GM18873 (cell line): ENCODE data around the gene CCNI2.

ENCODE experiments used
- ATAC-seq: cut with Tn5 transposase; IDR thresholded peaks from one replicate; pipeline ENCODE4 v1.9.1; 2021; ENCODE audit warnings: mild to moderate bottlenecking, moderate library complexity, moderate number of reproducible peaks; ENCODE audit not compliant: unreplicated experiment, low FRiP score

Gene CCNI2

DNA sequence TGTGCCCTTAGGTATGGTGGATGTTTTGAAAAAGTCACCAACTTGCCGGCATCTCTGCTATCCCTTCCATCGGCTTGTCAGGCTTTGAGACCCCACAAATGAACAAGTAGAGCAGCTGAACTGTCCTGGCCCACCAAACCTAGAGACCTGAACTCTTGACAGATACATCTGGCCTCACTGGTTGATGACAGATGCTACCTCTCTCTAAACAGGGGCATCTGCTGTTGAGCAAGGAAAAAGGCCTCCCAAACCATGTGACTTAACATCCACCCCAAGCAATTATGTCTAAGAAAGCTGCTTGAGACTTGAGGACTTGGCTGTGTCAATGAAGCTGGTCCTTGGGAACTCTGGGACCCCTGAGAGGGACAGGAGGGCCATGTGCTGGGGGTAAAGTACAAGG, 2.3 kb downstream of the CCNI2 start:
- ATAC-seq, result no peak

DNA sequence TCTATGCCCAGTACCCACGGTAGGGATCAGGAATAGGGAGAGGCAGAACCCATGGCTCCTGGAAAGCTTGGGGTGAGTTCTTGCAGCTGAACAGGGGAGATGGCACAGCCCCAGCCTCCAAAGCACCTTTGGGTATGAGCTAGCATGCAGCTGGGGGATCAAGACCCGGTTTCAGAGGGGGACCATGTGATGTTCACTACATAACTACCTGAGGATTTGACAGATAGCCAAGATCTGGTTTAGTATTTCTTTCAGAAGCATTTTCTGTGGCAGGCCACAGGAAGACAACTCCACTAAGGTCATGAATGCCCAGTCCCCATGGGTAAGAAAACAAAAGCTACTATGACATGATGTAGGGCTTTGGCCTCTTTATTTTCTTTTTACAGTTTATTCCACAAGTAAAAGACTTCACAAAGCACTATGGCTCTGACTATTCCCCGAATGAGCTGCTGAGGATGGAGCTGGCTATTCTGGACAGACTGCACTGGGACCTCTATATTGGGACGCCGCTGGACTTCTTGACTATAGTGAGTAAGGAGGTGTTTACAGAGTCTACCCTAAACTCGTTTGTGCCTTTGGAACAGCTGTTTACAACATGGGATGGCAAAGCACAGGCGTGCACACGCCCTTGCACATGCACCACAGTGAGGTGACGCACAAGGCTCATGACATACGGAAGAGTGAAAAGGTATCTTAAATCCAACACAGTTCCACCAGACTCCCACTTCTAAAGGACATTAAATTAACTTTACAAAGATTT, 3.4 kb downstream of the CCNI2 start:
- ATAC-seq, result peak; percentile 30

DNA sequence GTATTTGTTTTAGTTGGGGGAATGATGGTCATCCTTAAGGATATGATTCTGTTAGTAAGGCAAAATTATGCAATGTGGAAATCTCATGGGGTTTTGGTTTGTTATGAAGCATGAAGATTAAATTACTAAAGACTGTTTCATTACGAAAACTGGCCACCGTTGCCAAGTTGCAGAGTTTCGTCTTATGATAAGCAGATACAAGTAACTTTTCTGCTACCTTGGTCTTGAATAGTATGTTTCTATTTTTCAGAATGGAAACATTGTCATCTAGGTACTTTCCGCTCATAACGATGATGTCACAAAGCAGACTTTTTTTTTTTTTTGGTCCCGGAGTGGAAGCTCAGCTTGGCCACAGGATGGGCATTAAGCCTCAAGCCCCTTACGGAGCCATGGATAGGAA, 4.2 kb downstream of the CCNI2 start:
- peak; percentile 33 for ATAC-seq

DNA sequence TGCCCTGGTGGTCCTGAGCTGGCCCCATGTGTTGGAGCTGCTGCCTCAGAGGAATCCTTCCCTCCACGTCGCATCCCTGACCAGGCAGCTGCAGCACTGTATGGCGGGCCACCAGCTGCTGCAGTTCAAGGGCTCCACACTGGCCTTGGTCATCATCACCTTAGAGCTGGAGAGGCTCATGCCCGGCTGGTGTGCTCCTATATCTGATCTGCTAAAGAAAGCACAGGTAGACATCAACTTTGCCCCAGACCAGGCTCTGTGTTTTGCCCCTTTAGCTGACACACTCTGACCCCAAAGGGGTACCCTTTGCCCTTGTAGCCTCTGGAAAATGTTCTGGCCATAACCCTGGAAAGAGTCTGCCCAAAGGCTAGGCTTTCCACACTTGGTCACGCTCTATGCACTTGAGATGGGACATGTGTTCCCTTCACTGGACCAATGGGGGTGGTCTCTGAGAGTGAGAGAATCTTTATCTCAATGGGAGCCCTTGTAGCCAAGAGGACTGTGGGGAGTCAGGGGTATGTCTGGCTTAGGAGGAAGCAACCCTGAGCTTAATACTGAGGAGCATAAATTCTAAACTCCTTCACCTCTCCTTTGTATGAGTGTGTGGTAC, 4.8 kb downstream of the CCNI2 start:
- no peak for ATAC-seq

DNA sequence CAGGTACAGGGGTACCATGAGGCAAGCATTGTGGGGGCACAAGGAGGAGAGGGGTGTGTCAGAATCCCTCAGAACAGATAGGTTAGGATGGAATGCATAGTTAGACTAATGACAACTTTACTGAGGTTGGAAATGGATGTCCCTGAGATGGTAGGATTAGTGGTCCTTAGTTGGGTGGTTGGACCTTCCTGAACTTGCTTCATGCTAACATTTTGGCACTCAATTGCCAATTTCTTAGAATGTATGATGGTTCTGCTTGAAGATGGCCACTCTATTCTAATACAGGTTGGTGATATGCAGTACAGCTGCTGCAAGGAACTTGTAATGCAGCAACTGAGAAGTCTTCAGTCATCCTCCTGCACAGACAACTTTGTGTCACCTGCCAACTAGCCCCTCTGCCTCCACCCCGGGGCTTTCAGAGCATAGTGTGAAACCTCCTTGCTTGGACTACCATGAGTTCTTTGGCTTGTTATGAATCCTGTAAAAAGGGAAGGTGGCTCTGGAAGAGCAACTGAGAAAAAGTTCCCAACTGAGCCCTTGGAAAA, 5.4 kb downstream of the CCNI2 start:
- no peak for ATAC-seq

DNA sequence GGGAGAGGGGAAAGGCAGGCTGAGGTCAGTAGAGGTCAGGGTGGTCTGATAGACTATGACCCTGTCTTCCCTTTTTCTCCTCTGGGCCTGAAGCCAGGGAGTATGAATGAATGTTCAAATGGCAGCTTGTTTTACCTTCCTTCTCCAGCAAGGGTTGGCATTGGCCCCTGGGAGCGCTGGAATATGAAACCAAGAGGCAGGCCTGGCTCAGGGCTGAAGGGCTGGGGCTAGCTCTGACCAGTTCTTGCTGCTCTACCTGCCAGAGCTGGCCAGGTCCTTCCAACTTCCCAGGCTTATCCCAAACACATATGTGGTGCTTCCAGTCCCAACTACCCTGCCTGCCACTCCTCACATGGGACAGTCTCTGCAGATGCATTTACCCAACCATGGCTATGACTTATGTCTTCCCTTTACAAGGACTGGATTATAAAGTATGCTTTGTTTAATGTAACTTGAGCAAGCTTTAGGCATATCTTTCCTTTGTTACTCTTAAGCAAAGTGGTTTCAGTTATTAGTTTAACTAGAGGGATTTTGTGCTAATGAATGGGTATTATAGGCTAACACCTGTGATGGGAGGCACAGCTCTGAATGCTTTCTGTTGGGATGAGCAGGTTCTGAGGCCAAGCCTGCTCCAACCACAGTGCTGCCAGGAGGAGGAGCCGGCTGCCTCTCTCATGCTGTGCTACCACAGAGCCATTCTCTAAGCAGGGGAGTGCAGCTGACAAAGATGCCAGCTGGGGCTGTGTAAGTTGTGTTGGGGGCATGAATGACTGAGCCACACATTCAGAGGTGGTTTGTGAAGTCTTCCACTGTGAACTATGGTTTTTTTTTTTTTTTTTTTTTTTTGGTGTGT, 6.1 kb downstream of the CCNI2 start:
- no peak for ATAC-seq

DNA sequence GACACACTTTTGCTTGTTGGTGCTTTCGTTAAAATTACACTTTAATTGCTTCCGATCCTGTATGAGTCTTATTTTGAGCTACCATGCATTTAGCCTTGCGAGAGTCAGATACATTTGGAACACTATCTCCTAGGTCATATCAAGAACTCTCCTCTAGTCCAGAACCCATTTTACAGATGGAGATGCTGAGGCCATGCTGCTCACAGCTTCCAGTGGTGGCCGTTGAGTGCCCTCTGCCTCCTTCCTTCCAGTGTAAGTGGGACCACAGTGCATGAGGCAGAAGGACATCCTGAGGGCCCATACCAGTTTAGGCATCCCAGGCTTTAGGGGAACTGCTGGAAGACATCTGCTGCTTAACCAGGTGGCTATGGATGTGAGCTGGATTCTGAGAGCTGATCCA, 6.9 kb downstream of the CCNI2 start:
- no peak for ATAC-seq

DNA sequence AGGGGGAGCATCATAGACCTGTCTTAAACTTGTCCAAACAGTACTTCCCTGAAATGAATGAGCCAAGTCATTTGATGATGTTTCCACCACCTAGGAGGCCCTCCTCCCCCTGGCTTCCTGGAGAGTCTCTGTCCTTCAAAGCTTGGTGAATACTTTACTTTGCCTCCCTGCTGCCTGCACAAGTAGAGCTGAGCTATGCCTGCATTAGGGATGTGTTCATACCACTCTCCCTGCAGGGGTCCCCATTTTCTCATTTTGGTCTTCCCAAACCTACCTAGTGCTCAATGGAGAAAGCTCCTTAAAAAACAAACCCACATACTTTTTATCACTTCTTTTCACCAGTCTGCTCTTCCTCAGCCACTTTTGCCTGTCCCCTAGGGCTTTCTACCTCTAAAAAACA, 7.7 kb downstream of the CCNI2 start:
- ATAC-seq, result no peak

DNA sequence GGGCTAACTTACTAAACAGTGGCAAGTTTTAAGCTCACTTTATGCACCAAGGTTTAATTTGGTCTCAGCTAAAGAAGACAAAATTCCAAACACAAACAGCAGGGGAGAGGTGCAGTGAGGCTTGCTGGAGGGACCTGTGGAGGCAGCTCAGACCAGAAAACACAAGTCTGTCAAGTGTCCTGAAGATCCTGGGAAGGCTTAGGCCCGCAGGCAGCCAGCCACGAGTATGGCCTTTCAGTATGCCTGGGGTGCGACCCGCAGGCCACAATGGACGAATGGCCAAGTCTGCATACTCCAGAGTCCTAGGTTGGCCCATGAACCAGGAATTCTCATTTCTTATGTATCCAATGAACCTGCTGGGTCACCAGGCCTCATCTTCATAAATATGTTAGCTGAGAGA, 9.3 kb downstream of the CCNI2 start:
- no peak for ATAC-seq

DNA sequence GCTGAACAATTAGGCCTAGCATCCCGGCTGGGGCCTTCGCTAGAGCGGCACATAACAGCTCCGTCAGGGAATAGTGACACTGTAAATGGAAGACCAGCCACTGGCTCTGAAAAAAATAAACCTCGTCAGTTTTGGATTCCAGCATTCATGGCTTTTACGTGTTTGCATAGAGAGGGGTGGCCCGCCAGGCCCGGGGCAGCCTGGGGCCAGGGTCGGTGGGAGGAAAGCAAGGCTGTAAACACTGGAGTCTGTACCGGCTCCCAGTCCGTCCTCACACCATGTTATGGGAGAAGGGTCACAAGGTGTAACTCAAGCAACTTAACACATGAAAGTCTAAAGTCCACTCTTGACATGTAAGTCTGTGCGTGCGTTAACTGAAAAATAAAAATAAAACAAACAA, 11.2 kb downstream of the CCNI2 start:
- no peak for ATAC-seq

DNA sequence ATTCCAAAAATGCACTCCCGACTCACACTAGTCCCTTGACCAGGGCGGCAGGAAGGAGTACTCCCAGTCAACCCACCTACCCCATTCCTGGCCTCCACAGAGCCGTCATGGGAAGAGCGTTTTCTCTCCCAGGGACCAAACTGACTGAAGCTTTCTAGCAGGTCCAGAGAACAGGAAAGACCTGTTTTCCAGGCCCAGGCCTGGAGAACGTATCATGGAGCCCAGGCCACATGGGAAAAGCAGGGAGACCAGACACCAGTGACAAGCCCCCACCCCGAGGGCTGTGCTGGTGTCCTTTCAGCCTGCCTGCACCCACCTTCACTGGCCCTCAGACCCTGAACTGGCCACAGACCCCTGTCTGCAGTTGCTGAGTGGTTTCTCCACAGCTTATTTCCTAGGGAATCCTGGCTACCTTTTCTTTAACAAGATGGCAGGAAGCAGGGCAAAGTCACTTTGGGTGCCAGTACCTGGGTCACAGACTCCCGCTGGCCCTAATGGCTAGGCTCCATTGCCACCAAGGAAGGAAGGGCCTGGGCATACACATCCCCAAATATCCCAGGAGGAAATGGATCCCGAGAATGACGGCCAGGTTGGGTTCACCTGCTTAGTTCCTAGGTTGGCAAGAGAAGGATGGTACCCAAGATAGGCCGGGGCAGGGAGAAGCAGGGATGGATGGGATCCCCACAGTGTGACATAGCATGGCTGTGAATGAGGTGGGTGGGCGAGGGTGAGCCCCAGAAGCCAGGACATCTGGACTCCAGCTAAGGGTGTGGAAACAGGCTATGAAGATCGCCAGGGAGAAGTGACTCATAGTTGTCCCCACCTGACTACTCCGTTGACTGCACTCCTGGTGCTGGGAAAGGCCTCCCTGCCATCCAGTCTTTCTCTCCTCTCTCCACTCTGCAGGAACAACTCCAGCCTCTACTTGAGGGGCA, 12.2 kb downstream of the CCNI2 start:
- ATAC-seq, result no peak

DNA sequence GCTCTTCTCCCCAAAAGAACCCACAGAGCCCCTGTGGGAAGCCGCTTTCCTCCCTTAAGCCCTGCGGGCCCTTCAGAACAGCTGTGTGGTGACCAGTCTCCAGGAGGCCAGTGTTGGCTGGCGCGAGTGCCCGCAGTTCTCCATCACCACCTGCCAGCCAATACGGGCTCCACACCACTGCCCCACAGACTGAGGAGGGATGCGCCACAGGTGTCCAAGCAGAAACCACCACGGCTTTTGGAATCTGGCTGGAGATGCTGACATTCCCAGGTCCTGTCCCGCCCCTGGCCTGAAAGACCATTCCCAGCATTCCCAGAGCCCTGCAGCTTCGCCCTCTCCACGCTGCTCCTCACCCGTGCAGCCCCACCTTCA, 12.8 kb downstream of the CCNI2 start:
- no peak for ATAC-seq

DNA sequence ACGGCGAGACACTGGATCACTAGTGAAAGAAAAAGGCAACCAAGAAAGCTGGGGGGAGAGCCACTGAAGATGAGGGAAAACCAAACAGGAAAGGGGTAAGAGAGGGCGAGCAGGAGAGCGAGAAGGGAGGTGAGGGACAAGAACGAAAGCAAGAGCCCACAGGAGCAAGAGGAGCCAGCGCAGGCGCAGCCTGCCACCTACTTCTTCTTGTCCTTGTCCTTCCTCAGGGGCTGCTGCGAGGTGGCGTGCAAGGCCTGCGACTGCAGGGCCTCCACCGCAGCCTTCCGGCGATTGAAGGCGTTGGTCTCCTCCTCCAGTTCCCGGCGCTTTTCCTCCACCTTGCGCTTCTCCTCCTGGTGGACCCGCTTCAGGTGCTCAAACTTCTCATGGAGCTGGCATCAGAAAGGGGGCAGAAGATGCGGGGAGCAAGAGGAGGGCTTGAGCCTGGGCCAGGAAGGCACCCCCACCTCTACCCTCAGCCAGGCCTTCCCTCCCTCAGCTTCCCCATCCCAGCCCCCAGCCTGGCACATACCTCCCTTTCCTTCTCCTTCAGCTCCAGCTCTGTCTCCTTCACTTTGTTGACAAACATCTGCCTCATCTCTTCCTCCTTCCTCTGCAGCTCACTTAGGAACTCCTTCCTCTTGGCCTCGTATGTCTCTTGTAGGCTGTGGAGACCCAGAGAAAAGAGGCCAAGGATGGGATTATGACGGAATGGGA, 13.5 kb downstream of the CCNI2 start:
- ATAC-seq, result no peak

DNA sequence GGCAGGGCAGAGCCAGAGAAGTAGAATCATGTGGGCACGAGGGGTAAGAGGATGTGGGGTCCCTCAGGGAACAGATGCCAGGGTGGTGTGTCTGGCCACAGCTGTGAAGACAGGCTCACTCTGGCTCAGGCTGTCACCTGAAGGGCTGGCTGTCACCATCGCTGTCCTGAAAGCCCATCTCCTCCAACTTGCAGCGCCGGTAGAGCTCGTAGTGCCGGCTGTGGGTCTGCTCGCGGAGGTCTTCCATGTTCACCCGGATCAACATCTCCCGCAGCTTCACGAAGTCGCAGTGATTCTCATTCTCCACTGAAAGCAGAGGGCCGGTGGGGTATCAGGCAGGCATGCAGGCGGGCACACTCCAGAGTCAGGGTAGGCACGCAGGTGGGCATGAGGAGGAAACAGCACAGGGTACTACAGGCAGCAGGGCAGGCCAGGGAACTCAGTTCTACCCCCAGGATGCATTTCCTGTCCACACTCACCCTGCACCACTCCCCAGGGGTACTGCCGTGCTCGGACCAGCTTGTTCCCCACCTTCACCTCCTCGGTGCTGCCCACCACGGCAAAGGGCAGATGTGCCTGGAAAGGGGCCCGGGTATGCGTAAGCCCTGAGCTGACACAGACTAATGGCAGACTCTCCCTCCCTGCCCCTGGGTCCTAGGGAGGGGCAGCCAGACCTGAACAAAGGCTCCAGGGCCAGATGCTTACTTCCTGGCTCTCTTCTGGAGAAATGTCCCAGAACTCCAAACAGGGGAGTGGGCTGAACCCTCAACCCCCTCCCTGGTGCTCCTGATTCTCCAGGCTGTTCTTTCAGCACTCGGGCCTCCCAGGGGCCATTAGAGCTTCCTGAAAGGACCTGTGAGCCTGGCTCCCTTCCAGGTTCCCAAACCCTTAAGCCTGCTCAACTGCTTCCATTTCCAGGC, 14.4 kb downstream of the CCNI2 start:
- ATAC-seq, result no peak

DNA sequence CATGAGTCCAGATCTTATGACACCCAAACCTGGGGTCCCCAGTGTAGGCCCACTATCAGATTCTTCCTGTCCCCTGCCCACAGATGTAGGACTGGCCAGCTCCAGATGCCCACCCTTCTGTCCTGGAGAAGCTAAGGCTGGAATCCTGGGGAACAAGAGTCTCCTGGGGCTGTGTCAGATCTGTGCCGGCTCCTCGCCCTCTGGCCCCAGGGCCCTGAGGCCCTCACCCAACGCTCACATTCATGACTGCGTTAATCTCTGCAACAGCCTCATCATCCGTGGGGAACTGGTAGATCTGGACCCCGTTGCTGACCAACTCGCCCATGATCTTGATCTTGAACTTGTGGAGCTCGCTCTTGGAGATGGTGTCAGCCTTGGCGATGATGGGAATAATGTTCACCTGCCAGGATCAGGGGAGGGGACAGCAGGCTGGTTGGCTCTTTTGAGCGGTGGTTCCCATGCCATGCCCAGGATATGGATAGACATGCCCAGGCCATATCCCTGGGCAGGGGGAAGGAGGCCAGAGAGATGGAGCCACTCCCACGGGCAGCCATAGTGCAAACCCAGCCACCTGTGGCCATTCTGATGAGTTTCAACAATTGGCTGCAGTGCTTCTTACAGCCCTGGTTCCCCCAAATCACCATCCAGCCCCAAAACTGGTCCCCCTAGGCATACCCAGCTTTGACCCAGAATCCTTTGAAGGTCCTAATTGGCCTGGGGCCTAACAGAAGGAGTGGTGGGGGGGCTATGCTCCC, 15.2 kb downstream of the CCNI2 start:
- no peak for ATAC-seq

DNA sequence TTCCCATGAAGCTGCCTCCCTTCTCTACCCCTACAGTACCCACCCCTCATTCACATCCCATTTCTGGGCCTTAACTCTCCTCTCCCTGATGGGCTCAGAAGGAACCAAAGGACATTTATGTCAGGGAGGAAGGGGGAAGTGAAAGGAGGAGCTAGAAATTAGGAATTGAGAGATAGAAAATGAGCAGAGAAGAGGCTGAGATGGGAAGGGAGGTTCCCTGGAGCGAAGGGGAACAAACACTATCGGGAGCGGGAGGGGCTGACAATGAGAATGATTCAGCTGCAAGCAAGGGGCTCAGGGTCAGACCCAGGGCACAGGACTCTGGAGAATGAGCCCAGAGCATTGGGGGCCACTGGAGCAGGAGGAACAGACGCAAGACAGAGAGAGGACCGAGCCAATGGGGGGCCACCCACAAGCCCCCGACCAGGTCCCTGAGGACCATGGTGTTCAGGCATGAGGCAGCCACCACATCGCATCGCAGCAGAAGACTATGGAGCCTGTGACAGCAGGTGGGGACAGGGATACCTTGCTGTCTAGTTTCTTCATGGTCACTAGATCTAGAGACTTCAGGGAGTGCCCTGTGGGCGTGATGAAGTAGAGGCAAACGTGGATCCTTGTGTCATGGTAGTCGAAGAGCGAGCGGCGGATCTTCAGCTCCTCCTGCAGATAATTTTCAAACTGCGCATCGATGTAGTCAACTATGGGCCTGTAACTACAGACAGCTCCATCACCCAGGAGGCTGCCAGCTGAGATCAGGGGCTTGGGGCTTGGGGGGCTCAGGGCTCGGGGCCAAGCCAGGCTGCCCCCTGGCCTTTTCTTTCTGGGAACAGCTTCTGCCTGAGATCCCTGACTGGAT, 16.2 kb downstream of the CCNI2 start:
- ATAC-seq, result no peak

DNA sequence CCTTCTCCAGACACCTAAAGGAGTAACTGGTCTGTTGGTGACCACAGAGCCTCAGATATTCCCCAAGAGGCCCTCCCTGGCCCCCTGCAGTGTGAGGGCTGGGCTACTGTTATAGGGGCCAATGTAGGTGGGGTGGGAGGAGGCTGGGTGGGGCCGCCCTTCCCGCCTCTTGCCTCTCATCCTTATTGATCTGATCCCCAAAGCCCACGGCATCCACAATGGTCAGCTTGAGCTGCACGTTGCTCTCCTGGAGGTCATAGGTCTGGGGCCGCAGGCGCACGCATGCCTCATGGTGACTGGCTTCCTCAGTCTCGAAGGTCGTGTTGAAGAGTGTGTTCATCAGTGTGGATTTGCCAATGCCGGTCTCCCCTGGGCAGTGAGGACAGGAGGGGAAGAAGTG, 16.8 kb downstream of the CCNI2 start:
- no peak for ATAC-seq
